NCI-H1048 (cell line): Measurements from ENCODE around the gene DICER1.
"Not testable (repeated sequence)": the region's sequence is repeated elsewhere in the genome, so short reads cannot be mapped to it uniquely, and the experiment has no call there.

Experiments used
- DNase-seq: peaks from one replicate; lab custom pipeline; 2025; lab: John Stamatoyannopoulos, UW

The DICER1 gene

DNA sequence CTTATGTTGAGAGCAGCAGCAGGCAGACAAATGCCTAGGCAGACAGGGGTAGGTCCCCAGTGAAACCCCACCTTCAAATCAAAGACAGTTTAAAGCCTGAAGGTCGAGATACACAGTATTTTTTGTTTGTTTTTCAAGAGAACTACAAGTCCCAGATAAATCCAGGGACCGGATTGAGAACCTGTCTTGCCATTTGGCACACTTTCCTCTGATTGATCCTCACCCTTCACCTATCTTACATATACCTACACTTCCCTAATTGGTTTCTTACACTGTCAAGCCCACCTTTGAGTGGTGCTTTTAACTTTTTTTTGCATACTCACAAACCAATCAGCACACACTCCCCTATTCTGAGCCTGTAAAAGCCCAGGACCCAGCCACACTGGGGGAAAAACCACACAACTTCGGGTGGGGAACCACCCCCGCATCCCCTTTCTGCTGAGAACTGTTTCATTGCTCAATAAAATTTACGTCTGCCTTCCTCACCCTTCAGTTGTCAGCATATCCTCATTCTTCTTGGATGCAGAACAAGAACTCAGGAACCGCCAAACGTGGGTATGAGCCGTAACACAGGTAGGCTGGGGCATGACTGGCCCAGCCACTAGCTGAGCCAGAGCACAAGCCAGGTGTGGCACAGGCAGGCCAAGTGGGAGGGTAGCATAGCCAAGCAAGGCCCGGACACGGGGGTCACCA is 11.1 kb downstream of the DICER1 start:
- DNase-seq: no peak

DNA sequence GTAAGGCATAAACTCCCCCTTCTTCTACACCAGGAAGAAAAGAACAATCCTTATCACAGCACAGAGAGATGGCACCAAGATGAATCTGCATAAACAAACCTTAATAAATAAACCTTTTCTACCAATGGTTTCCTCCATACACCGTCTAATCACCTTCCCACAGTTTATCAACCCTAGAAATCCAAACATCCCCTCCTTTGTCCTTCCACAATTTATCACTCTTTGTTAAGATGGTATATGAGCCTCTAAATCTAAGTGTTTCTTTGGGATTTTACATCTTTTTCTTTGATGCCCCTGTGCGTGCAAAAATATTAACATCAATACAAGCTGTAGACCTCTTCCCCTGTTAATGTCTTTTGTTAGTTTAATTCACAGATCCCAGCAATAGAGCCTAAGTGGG is 12.5 kb downstream of the DICER1 start:
- no peak for DNase-seq

DNA sequence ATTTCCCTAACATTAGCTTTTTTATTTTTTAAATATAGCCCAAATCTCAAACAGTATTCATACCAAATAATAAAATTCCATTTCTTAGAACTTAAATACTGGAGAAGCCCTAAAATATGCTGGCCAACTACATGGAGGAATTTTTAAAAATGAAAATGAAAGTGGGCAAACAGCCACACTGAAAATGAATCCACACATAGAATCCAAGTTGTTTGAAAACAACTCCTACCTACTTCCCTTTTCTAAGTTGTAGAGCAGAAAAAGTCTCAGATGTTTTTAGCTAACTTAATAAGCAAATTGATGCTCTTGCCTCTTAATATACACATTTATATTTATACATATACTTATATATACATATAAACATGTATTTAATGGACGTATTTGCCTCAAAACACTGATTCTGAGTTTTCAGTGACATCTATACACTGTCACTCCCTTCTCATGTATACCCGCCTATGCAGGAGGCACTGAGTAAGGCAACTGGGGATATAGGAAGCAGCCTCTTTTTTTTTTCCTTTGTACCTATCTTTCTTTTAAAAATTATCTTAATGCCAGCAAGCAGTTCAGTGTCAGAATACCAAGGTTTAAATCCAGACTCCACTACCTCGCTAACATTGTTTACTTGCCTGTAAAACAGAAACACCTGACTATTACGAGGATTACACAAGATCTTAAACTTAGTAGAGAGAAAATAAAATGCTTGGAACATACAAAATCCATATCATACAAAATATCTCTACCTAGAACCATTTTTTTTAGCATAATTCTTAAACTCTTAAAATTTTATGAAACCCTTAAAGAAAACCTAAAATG is 13.3 kb downstream of the DICER1 start:
- no peak for DNase-seq

DNA sequence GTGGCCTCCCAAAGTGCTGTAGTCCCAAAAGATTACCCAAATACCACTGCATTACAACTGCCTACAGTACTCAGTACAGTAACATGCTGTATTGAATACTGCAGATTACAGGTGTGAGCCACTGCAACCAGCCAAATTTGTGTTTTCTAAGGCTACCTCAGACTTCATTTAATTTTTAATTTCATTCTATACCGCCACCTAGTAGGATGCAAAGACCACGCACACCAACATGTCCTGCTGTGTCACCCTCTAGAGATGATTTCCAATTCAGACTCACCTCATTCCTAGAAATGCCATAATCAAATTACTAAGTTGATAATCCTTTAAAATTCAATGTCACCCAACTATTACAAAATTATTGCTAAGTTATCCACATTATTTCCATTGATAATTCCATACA is 15.1 kb downstream of the DICER1 start:
- no peak for DNase-seq

DNA sequence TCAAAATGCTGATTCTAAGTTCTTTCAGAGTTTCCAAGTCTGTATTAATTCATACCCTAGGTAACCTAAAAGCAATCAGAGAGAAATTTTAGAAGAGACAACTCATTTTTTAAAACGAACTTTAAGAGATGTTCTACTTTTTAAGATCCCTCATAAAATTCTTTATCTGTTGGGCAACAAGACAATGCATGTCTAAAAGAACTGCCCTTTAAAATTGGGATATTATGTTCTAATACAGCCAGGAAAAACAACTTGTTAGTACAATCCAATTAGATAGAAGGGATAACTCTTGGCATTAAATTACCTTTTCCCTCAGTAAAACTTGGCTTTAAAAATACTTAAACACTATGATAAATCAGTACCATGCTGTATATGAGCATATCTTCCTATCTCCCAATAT is 15.6 kb downstream of the DICER1 start:
- DNase-seq: no peak

DNA sequence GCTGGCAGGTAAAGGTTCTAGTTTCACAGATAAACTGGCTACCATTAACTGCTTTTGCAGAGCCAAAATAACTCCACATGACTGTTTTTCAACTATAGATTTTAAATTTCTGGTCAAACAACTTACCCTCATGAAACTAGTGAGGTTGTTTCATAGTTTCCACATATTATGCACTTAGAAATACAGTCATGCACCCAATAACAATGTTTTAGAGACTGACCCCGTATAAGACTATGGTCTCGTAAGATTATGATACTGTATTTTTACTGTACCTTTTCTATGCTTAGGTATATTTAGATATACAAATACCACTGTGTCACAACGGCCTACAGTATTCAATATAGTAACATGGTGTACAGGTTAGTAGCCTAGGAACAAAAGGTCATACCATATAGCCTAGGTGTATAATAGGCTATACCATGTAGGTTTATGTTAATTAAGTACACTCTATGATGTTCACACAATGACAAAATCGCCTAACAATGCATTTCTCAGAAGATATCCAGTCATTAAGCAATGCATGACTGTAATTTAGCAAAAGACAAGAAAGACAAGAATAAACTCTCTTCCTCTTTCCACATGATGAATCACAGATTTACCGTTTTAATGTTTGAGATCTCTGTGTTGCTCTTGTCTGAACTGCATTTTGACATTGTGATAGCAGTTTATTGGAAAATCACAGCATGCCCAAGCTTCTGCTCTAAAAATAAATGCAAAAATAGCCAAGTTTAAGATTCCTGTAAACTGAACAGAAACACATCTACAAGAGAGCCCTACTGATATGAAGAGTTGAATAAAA is 17.1 kb downstream of the DICER1 start:
- no peak for DNase-seq

DNA sequence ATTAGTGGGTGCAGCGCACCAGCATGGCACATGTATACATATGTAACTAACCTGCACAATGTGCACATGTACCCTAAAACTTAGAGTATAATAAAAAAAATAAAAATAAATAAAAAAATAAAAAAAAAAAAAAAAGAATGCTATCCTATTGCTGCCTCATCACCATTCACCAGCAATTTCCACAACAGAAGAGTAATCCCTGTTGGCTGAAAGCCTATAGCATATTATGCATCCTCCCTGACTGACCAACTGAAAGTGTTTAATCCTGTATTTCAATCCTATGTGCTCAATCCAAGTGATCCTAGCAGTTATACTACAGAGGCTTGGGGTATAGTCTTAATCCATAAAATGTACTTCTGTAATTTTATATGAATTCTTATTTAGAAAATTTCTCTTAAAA is 18.5 kb downstream of the DICER1 start:
- no peak for DNase-seq

DNA sequence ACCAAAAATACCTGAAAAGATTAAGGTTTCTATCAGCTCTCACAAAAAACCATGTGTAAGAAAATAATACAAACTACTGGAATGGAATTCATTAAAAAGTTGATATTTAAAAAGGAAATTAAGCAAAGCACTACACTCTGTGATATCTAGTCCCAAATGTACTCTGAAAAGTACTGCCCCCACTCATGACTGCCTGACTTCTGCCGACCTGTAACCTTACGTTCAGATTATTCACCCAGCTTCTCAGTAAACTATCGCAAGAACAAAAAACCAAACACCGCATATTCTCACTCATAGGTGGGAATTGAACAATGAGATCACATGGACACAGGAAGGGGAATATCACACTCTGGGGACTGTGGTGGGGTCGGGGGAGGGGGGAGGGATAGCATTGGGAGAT is 18.9 kb downstream of the DICER1 start:
- DNase-seq: not testable (repeated sequence)

DNA sequence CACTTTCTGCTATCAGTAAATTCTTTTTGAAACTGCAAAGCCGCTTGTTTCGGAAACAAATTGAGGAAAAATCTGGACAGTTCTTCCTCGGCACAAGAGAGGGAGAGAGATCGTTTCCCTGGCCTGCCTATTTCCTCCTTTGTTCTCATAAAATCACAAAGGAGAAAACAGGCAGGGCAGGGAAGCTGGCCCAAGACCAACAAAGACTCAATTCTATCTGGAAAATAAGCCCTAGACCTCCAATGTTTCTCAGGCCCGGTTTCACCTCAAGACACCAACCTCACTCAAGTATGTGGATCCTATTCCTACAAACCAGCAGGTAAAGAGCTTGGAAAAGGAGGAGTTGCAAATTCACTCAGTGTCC is 19.5 kb downstream of the DICER1 start:
- no peak for DNase-seq

DNA sequence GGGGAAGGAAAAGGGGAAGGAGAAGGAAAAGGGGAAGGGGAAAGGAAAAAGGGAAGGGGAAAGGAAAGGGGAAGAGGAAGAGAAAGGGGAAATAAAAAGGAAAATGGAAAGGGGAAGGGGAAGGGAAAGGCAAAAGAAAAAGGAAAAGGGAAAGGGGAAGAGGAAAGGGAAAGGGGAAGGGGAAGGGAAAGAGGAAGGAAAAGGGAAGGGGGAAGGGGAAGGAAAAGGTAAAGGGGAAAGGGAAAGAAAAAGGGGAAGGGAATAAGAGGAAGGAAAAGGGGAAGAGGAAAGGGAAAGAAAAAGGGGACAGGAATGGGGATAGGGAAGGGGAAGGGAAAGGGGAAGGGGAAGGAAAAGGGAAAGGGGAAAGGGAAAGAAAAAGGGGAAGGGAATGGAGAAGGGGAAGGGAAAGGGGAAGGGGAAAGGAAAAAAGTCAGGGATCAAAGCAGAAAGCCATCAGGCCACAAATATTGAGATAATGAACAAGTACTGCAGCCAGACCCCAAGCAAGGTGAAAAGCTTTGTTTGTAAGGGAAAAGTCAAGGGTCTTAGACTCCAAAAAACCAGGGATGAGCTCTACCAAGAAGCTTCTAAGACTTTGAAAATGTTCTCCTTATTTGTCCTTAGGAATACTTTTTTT is 20.0 kb downstream of the DICER1 start:
- DNase-seq: no peak

DNA sequence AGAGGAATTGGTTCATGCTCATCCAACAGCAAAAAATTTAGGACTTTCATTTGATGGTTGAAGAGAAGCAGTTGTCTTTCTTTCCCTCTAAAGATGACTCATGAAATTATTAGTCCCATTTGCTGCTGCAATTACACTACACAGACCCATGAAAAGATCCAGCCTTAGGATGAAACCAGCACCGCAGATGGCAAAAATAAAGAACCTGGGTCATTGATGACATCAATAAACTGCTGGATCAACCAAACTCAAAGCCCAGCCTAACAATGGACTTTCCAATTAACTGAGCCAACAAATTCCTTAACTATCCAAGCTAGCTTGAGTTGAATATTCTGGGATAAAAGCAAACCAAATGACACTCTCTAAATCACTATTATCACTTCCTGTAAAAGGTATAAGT is 20.7 kb downstream of the DICER1 start:
- no peak for DNase-seq

DNA sequence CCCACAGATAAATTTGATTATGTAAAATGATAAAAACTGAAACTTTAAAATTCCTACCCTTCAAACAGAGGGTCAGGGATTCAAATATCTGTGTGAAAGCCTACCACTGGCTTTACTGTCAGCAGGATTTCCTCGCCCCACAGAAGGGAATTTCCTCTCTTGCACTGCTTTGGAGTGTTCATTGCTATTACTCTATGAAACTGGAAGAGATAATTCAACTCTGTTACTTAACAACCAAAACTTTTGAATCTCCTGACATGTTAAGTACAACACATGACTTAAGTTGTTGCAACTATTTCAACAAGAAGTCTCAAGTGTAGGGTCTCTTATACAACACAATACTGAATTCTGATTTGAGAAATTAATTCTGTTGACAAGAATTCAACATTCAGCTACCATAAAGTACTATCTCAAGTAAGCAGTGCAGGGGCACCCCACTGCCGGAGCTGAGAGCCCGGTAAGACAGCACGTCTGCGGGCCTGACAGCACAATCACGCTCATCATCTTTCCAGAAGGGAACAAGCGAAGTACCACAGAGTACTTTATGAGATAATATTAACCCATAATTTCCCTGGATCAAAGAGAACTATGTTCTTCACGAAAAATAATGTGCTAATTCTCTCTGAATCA is 22.9 kb downstream of the DICER1 start:
- DNase-seq: no peak

DNA sequence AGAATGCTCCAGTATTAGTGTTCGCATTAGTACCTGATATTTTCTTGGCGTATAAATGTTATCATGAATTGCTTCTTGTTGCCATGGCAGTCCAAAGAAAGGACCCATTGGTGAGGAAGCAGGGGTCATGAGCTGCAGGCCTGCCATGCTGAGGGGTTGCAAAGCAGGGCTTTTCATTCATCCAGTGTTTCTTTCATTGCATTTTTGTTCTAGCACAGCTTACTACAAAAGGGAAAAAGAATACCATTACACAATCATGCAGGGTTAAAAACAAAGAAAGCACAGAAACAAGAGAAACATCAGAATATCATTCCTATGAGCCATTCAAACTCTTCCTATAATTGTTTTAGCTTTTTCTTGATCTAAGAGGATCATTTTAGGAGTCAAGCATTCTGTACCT is 24.0 kb downstream of the DICER1 start:
- no peak for DNase-seq

DNA sequence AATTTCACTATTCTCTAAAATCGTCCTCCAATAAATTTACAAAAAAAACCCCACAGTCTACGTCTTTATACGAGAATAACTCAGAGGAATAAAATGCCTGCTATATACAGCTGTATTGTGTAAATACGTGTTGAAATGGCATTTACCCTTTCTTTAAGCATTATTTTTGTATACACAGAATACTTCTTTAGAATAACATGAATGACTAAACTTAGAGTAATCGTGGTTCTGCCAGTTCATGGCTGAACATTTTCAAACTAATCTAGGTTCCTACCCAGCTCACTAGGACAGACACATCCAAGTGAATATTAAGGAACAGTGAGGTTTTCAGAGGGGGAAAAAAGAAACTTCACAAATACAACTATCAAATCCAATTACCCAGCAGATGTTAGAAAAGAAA is 24.6 kb downstream of the DICER1 start:
- DNase-seq: no peak

DNA sequence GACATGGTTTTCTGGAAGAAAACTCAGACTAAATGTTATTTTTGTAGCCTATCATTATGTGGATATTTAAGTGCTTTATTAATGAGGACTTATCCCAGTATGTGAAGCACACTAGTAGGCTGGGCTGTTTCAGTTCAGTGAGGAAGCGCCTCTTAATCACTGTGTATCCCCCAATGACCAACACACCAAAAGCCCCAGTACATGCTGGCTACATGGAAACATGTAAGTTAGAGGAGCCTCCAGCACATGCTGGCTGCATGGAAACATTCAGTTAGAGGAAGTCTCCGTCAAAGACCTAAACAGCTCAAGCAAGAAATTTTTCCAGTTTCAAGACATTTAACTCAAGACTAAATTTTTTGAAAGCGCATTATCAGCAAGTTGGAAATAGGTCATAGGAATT is 26.8 kb downstream of the DICER1 start:
- no peak for DNase-seq

DNA sequence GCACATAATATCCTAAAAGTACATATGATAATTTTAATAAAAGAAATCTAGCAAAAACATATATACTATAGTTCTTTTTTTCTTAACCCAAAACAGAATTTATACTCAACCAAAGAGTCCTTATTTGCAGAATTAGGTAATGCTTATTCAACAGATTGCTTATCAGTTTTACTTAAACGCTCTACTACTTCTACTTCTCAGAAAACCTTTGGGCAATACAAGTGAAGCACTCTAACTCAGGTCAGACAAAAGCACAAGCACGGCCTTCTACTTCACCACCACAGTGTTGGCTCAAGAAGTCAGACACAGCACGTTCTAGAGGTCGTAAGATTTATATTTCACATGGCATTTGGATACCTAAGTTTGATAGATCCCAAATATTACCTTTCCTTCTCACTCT is 29.2 kb downstream of the DICER1 start:
- no peak for DNase-seq

DNA sequence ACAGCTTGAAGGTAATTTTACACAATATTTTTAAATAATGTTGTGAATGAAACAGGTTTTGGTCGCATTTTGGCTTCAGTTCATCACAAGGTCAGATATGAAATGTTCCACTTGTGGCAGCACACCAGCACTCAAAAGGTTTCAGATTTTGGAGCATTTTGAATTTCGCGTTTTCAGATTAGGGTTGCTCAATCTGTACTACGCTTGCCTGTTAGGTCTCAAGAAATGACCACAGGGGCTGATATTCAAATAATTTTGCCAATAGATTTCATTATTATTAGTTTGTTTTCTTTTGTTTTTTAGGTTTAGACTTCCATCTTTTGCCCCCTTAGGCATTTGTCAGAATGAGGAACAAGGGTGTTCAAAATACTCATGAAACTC is 29.8 kb downstream of the DICER1 start:
- no peak for DNase-seq

DNA sequence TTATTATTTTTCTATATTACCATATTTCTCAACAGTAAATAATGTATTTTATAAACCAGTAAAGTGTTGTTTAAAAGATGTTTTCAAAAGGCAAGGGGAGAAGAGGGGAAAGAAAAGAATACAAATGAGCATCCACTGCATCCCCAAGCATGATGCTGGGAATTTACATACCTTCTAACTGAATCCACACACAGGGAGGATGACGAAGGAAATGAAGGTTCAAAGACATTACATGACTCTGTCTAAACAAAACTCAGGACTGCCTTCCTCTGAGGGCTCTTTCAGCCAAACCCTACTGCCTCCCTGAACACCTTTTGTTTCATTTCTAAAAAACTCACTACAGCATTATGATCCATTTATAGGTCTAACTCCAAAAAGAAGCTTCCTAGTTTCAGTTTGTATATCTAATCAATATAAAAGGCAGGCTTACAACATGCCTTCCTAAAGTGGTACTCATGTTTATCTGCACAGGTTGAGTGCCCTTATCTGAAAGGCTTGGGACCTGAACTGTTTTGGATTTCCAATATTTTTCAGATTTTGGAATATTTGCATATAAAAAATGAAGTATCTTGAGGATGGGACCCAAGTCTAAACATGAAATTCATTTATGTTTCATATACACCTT is 30.3 kb downstream of the DICER1 start:
- DNase-seq: no peak

DNA sequence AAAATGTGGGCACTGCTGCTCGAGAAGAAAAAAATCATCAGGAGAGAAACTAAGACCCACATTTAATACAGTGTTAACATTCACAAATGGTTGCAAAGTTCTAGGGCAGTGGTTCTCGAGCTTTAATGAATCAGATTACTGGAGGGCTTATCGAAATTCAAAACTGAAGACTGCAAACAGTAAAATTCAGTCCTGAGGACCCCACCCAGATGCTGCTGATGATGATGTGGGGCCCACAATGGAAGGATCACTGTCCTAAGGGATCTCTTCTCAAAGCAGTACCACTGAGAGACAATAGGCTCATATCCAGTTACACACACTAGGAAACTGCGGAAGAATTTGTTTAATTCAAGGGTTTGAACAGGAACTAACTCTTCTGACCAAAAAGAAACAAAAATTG is 31.4 kb downstream of the DICER1 start:
- DNase-seq: no peak

DNA sequence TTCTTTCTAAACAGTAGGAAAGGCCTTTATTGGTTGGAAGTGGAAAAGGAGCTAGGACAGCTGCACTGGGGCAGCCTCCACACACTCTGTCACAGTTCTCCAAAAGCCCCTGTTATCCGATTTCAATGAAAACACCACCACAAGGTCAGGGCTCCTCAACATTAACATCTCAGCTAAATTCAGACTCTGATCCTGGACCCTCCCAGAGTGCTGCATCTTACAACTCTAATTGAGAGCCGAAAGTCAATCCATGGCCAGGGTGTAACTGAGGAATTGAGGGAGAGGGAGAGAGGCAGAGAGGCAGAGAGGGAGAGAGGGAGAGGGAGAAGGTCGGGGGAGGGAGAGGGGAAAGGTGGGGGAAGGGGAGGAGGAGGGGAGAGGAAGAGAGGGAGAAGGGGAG is 32.1 kb downstream of the DICER1 start:
- DNase-seq: no peak

DNA sequence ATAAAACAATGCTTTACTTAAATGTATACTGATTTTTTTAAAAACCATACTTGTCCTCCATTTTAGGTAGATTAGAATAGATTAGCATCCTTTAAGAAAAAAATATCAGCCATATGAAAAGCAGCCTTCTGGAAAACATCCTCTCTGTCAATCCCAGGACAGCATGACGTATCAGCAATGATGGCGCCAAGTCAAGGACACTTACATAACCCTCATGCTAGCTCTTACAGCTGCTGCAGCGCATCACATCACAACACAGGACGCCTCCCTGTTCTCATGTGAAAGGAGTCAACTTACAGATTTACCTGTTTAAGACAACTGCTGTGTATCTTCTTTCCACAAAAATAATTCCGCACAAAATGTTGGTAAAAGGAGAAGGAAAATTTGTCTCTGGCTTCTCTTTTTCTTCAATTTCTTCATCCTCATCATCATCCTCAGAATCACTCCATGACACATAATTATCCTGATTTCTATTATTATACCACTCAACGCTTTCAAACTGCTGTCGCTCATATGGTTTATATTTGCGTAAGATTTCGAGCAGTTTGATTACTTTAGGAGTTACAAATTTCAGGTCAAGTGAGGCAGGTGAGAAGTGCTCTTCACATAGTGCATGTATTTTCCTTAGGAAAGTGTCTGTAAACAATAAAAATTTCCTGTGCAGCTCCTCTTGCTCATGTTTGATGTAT is 33.3 kb downstream of the DICER1 start:
- DNase-seq: no peak
